DOHH2 (cell line): Measurements from ENCODE around the gene HECTD3.

ENCODE experiments used
- H3F3A ChIP-seq: fragments of 200-600 bp; sonication (generic), shearing (Covaris generic); 2 replicates; pipeline ENCODE4 v1.6.0; 2016; ENCODE audit warnings: antibody characterized with exemption, mild to moderate bottlenecking; ENCODE audit not compliant: control insufficient read depth, insufficient read depth
- H3K27ac ChIP-seq: fragments of 200-600 bp; sonication (generic); 2 replicates; pipeline ENCODE4 v1.5.1; 2014; ENCODE audit warnings: low read depth, mild to moderate bottlenecking, low read length, moderate library complexity
- H3K27me3 ChIP-seq: fragments of 200-600 bp; sonication (generic); 2 replicates; pipeline ENCODE4 v1.6.1; 2014; ENCODE audit warnings: mild to moderate bottlenecking, low read length, mixed read lengths; ENCODE audit not compliant: control insufficient read depth
- H3K36me3 ChIP-seq: fragments of 200-600 bp; sonication (generic); 2 replicates; pipeline ENCODE4 v1.6.1; 2014; ENCODE audit warnings: mild to moderate bottlenecking, low read length, moderate library complexity, mixed read lengths; ENCODE audit not compliant: control insufficient read depth
- H3K4me1 ChIP-seq: fragments of 200-600 bp; sonication (generic); 2 replicates; pipeline ENCODE4 v1.6.1; 2014; ENCODE audit warnings: mild to moderate bottlenecking, low read length, mixed read lengths; ENCODE audit not compliant: control insufficient read depth
- H3K4me2 ChIP-seq: fragments of 200-600 bp; sonication (generic); 2 replicates; pipeline ENCODE4 v1.6.0; 2014; ENCODE audit warnings: mild to moderate bottlenecking, low read length, moderate library complexity
- H3K4me3 ChIP-seq: fragments of 200-600 bp; sonication (generic); 2 replicates; pipeline ENCODE4 v1.5.1; 2014; ENCODE audit warnings: mild to moderate bottlenecking, low read length, mixed read lengths
- H3K79me2 ChIP-seq: fragments of 200-600 bp; sonication (generic); 2 replicates; pipeline ENCODE4 v1.6.1; 2014; ENCODE audit warnings: mild to moderate bottlenecking, low read length, mixed read lengths; ENCODE audit not compliant: control insufficient read depth
- H3K9me2 ChIP-seq: fragments of 200-600 bp; sonication (generic); replicated peaks from 2 replicates; pipeline ENCODE4 v1.6.1; 2014; ENCODE audit warnings: mild to moderate bottlenecking, low read length, mixed read lengths; ENCODE audit not compliant: control insufficient read depth
- H3K9me3 ChIP-seq: fragments of 200-600 bp; sonication (generic); 2 replicates; pipeline ENCODE4 v1.6.1; 2014; ENCODE audit warnings: antibody characterized with exemption, low read length, mixed read lengths; ENCODE audit not compliant: control insufficient read depth, insufficient read depth
- H4K20me1 ChIP-seq: fragments of 200-600 bp; sonication (generic); 2 replicates; pipeline ENCODE4 v1.6.0; 2014; ENCODE audit warnings: low read depth, mild to moderate bottlenecking, antibody characterized with exemption, low read length, moderate library complexity; ENCODE audit not compliant: control insufficient read depth, insufficient read depth
- EZH2phosphoT487 ChIP-seq: fragments of 200-600 bp; sonication (generic); IDR thresholded peaks from 2 replicates; pipeline ENCODE4 v1.6.1; 2017; ENCODE audit warnings: borderline replicate concordance, mild to moderate bottlenecking, antibody characterized with exemption, low read length, moderate library complexity, mixed read lengths
- TF ChIP-seq, protein P1 (sequence below): fragments of 200-600 bp; sonication (generic); IDR thresholded peaks from one replicate; pipeline ENCODE4 v1.5.1; 2014; ENCODE audit warnings: antibody characterized with exemption, mild to moderate bottlenecking, low read depth, low read length; ENCODE audit not compliant: poor library complexity, severe bottlenecking

The HECTD3 gene

DNA sequence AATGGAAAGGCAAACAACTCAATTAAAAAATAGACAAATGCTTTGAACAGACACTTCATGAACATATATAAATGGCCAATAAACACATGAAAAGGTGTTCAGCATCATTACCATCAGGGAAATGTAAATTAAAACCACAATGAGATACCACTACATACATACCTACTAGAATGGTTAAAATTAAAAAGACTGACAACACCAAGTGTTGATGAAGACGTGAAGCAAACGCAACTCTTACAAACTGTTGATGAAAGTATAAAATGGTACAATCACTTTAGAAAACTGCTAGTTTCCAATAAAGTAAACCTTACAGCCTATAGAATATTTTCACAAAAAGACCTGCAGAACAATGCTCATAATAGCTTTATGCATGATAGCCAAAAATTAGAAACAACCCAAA, 34.9 kb downstream of the HECTD3 start:
- Histone ChIP-seq H3K36me3 (peaks cover 80% of the 10 kb centered on the region), H3F3A (no peaks in the 10 kb centered on the region)

DNA sequence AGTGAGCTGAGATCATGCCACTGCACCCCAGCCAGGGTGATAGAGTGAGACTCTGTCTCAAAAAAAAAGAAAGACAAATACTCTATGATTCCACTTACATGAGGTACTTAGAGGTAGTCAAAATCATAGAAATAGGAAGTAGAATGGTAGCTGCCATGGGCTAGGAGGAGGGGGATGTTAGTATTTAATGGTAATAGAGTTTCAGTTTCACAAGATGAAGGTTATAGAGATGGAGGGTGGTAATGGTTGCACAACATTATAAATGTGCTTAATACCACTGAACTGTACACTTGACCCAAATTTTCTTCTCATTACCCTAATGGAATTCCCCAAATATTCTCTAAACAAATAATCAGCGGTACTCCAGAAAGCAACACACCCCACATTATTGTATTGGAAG, 37.5 kb downstream of the HECTD3 start:
- TF ChIP-seq EZH2phosphoT487: no peak
- TF ChIP-seq, protein P1, sequence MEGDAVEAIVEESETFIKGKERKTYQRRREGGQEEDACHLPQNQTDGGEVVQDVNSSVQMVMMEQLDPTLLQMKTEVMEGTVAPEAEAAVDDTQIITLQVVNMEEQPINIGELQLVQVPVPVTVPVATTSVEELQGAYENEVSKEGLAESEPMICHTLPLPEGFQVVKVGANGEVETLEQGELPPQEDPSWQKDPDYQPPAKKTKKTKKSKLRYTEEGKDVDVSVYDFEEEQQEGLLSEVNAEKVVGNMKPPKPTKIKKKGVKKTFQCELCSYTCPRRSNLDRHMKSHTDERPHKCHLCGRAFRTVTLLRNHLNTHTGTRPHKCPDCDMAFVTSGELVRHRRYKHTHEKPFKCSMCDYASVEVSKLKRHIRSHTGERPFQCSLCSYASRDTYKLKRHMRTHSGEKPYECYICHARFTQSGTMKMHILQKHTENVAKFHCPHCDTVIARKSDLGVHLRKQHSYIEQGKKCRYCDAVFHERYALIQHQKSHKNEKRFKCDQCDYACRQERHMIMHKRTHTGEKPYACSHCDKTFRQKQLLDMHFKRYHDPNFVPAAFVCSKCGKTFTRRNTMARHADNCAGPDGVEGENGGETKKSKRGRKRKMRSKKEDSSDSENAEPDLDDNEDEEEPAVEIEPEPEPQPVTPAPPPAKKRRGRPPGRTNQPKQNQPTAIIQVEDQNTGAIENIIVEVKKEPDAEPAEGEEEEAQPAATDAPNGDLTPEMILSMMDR: no peak
- no peak overlapping the region for H3K4me3 ChIP-seq

More for the DNA sequence above, 34.9 kb downstream of the HECTD3 start:
- Histone ChIP-seq H3K79me2 (peaks cover 23% of the 10 kb centered on the region), H3K4me1 (no peaks in the 10 kb centered on the region), H3K9me2 (no peaks in the 10 kb centered on the region), H3K27me3 (no peaks in the 10 kb centered on the region), H4K20me1 (no peaks in the 10 kb centered on the region), H3K27ac (no peak overlapping the region), H3K4me2 (no peak overlapping the region), H3K9me3 (no peaks in the 10 kb centered on the region), H3K4me3 (no peak overlapping the region)
- TF ChIP-seq, protein P1: no peak
- no peak for TF ChIP-seq EZH2phosphoT487

DNA sequence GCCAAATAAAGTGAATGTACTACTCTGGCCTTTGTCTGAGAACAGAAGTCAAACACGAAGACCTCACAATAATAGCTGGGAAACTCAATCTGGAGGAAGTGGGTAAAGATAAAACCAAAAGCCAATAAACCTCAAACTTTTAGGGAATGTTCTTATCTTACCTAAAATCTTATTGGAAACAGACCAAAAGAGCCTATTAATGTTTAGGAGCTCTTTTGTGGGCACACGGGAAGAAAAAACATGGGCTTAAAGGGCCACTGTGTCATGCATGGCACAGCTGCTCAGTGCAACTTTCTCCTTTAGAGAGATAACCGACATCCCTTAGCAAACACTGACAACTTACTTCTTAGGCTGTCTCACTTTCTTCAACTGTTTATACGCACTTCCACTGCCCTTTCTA, 40.8 kb downstream of the HECTD3 start:
- Histone ChIP-seq H3K9me3 (no peaks in the 10 kb centered on the region), H3K36me3 (peaks cover 43% of the 10 kb centered on the region), H3F3A (no peaks in the 10 kb centered on the region), H3K4me3 (no peak overlapping the region), H3K4me1 (no peaks in the 10 kb centered on the region), H3K79me2 (peaks cover 12% of the 10 kb centered on the region), H3K4me2 (no peak overlapping the region), H3K27ac (no peak overlapping the region), H4K20me1 (no peaks in the 10 kb centered on the region), H3K9me2 (no peaks in the 10 kb centered on the region), H3K27me3 (no peaks in the 10 kb centered on the region)
- TF ChIP-seq, protein P1: no peak
- no peak for TF ChIP-seq EZH2phosphoT487

More for the DNA sequence above, 37.5 kb downstream of the HECTD3 start:
- H3K9me2 ChIP-seq: no peaks in the 10 kb centered on the region
- no peak overlapping the region for H3K4me2 ChIP-seq
- H4K20me1 ChIP-seq: no peaks in the 10 kb centered on the region
- H3K36me3 ChIP-seq: peaks cover 74% of the 10 kb centered on the region
- H3K9me3 ChIP-seq: no peaks in the 10 kb centered on the region
- H3K27me3 ChIP-seq: no peaks in the 10 kb centered on the region
- no peaks in the 10 kb centered on the region for H3F3A ChIP-seq
- H3K4me1 ChIP-seq: no peaks in the 10 kb centered on the region
- no peak overlapping the region for H3K27ac ChIP-seq
- peaks cover 17% of the 10 kb centered on the region for H3K79me2 ChIP-seq
